Urinary bladder (tissue), 4 donors: ENCODE results near the gene ZNF675. TPM values are rescaled to one million over a fixed set of nuclear protein-coding genes. Genes with fewer than 3 reads are reported as not detected.
"Not testable (repeated sequence)": the region's sequence is repeated elsewhere in the genome, so short reads cannot be mapped to it uniquely, and the experiment has no call there.

Experiments used
- DNase-seq: peaks from one replicate; pipeline ENCODE4 v3.0.0-alpha.2; 2015; ENCODE audit errors: extremely low spot score
- H3K27ac ChIP-seq: one replicate; pipeline ENCODE4 v1.5.1; 2013; ENCODE audit warnings: low read depth, mild to moderate bottlenecking, moderate library complexity
- H3K36me3 ChIP-seq: one replicate; pipeline ENCODE4 v1.6.1; 2013; ENCODE audit warnings: mild to moderate bottlenecking, moderate library complexity; ENCODE audit not compliant: insufficient read depth
- H3K4me1 ChIP-seq: one replicate; pipeline ENCODE4 v1.6.1; 2013; ENCODE audit warnings: mild to moderate bottlenecking, moderate library complexity; ENCODE audit not compliant: insufficient read depth
- H3K4me3 ChIP-seq: one replicate; pipeline ENCODE4 v1.5.1; 2013; ENCODE audit warnings: low read depth, low read length
- WGBS: extraction: QIAGEN DNeasy Blood & Tissue Kit; methylation state at CpG from one replicate; pipeline ENCODE4 v1.1.7; 2013; 5-methylcytosine and 5-hydroxymethylcytosine counted together
- polyA plus RNA-seq: library from polyadenylated mRNA; stranded (reverse); fragments of 200-250 nt; gene quantifications from one replicate; pipeline ENCODE4 v1.2.3, GENCODE V29; 2013
- total RNA-seq: library from RNA; depleted of rRNA; stranded (reverse); fragments of >200 nt; gene quantifications from one replicate; pipeline ENCODE4 v1.2.3, GENCODE V29; 2014
- donor health status: healthy with polysubstance abuse.
- donor health status: healthy.

The ZNF675 gene
- total RNA-seq (29.2 TPM), polyA plus RNA-seq (3.5 TPM)

DNA sequence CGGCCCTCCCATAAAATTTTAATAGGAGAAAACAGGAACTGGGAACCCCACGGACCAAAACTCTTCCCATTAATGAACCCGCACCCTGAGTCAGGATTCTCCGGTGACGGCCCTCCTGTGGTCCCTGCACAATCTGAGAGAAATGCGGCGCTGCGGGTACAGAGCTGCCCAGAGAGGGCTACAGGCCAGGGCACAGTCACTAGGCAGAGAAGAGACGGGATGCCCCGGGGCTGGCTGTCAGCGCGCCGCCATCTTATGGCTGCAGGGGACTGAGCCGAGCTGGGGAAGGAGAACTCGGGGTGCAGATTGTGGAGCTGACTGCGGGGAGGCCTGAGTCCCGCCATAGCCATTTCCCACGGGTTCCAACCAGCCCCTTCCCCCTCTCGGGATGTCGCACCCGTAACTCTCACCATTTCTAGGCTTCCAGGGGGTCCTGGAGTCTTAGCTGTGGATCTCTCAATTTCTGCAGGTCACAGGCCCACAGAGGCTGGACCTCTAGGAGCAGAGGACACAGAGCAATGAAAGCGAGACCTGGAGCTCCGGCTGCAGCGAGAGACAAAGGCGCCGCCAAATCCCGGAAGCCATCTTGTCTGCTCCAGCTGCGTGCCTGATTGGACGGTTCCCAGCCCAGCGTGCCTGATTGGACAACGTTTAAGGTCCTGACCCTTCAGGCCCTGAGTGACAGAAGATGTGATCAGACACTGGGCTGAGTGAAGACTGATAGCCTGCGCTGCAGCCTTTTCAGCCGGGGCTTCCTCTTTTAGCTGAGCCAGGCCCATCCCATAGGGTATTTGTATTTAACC, at the start of gene ZNF675:
TSS of gene ZNF675 (minus strand) at position 592 of the 803 bp plus-strand sequence. CDS start at position 413, 179 bp downstream.
- Histone ChIP-seq H3K4me1 (no peaks in the 10 kb centered on the region), H3K4me3 (peak within 1 kb of the TSS; percentile 84), H3K36me3 (no peaks in the 10 kb centered on the region), H3K27ac (peak within 1 kb of the TSS; percentile 55)
- DNase-seq, result peak; percentile 89
- under 1% methylated on average over 33 of the region's 33 CpGs for WGBS

GRCh38 chr19:23730729-23731465, 43.9 kb upstream of the ZNF675 start:
- 89% methylated on average over 6 of the region's 6 CpGs for WGBS
- not testable (repeated sequence) for DNase-seq, H3K27ac ChIP-seq, H3K36me3 ChIP-seq, H3K4me1 ChIP-seq, H3K4me3 ChIP-seq

- not testable (repeated sequence) for H3K36me3 ChIP-seq, DNase-seq, H3K27ac ChIP-seq, H3K4me1 ChIP-seq, H3K4me3 ChIP-seq
- WGBS, result 6% methylated on average over 2 of the region's 6 CpGs
Measured at GRCh38 chr19:23724161-23724560, 37.1 kb upstream of the ZNF675 start.

DNA sequence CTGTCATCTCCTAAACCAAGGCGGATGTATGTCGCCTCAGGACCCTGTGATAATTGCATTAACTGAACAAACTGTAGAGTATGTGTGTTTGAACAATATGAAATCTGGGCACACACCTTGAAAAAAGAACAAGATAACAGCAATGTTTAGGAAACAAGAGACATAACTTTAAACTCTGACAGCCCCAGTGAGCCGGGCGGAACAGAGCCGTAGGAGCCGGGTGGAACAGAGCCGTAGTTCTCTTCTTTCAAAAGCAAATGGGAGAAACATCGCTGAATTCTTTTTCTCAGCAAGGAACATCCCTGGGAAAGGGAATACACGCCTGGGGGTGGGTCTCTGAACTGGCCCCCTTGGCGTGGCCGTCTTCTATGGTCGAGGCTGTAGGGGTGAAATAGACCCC, 31.8 kb upstream of the ZNF675 start:
- H3K36me3 ChIP-seq, result no peaks in the 10 kb centered on the region
- H3K4me3 ChIP-seq, result no peak overlapping the region
- no peaks in the 10 kb centered on the region for H3K4me1 ChIP-seq
- WGBS, result 6% methylated on average over 12 of the region's 12 CpGs
- no peak overlapping the region for H3K27ac ChIP-seq
- no peak for DNase-seq

DNA sequence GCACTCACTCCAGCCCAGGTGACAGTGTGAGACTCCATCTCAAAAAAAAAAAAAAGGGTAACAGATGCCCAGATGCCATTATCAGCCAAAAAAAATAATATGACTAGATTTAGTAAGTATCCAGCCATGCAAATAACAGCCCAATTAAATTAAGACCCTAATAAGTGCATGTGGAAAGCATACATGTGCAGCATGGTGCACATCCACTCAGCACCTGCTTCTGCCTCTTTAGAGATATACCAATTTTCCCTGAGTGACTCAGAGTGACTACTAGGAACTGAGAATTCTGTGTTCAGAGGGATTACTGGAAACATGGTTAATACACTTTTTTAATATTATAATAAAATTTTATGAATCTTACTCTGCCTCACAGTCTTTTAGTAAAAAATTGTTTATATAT, 29.8 kb upstream of the ZNF675 start:
- no peak for DNase-seq
- no peak overlapping the region for H3K4me3 ChIP-seq
- H3K4me1 ChIP-seq, result no peaks in the 10 kb centered on the region
- H3K27ac ChIP-seq, result no peak overlapping the region
- no peaks in the 10 kb centered on the region for H3K36me3 ChIP-seq

- H3K36me3 ChIP-seq, result no peaks in the 10 kb centered on the region
- 31% methylated on average over 2 of the region's 2 CpGs for WGBS
- no peak overlapping the region for H3K4me3 ChIP-seq
- H3K4me1 ChIP-seq, result no peaks in the 10 kb centered on the region
- no peak for DNase-seq
- no peak overlapping the region for H3K27ac ChIP-seq
Measured at GRCh38 chr19:23709347-23709746, 22.3 kb upstream of the ZNF675 start.

- H3K4me1 ChIP-seq, result no peaks in the 10 kb centered on the region
- H3K36me3 ChIP-seq, result no peaks in the 10 kb centered on the region
- no peak overlapping the region for H3K27ac ChIP-seq
- 77% methylated on average over 1 of the region's 1 CpG for WGBS
- no peak overlapping the region for H3K4me3 ChIP-seq
- DNase-seq, result no peak
Measured at GRCh38 chr19:23706657-23707056, 19.6 kb upstream of the ZNF675 start.

DNA sequence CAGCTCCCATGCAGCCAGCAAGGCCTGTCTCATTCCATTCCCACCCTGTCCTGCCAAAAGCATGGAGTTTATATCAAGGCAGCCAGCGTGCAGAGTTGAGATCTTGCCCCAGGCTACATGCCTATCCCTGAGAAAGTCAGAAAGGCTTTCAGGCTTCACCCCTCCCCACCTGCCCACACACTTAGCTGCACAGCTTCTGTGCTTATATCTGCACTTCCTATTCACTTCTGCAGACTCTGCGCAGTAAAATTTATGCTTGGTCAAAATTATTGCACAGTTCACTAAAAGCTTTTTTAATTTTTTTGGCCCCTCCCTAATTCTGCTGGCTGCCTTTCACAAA, 12.5 kb upstream of the ZNF675 start:
- H3K36me3 ChIP-seq, result no peaks in the 10 kb centered on the region
- WGBS, result 65% methylated on average over 2 of the region's 2 CpGs
- H3K4me3 ChIP-seq, result no peak overlapping the region
- no peaks in the 10 kb centered on the region for H3K4me1 ChIP-seq
- H3K27ac ChIP-seq, result no peak overlapping the region
- no peak for DNase-seq

GRCh38 chr19:23698711-23699520, 11.9 kb upstream of the ZNF675 start:
- Histone ChIP-seq H3K4me1 (no peaks in the 10 kb centered on the region), H3K4me3 (no peak overlapping the region), H3K36me3 (no peaks in the 10 kb centered on the region), H3K27ac (no peak overlapping the region)
- 56% methylated on average over 6 of the region's 6 CpGs for WGBS
- DNase-seq, result no peak

GRCh38 chr19:23692937-23693336, 5.9 kb upstream of the ZNF675 start:
- H3K4me3 ChIP-seq, H3K36me3 ChIP-seq, DNase-seq, H3K27ac ChIP-seq, H3K4me1 ChIP-seq: not testable (repeated sequence)
- 77% methylated on average over 8 of the region's 9 CpGs for WGBS

- Histone ChIP-seq H3K4me3 (no peak overlapping the region), H3K36me3 (no peaks in the 10 kb centered on the region), H3K4me1 (no peaks in the 10 kb centered on the region), H3K27ac (no peak overlapping the region)
- DNase-seq, result no peak
- 100% methylated on average over 2 of the region's 2 CpGs for WGBS
Measured at GRCh38 chr19:23673132-23673531, 13.9 kb downstream of the ZNF675 start.

DNA sequence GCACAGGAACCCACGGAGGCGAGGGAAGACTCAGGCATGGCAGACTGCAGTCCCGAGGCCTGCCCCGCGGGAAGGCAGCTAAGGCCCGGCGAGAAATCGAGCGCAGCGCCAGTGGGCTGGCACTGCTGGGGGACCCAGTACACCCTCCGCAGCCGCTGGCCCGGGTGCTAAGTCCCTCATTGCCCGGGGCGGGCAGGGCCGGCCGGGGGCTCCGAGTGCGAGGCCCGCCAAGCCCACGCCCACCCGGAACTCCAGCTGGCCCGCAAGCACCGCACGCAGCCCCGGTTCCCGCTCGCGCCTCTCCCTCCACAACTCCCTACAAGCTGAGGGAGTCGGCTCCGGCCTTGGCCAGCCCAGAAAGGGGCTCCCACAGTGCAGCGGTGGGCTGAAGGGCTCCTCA, 18.4 kb downstream of the ZNF675 start:
- H3K36me3 ChIP-seq, DNase-seq, H3K4me3 ChIP-seq, H3K4me1 ChIP-seq, H3K27ac ChIP-seq: not testable (repeated sequence)
- WGBS, result 92% methylated on average over 31 of the region's 32 CpGs

- Histone ChIP-seq H3K4me3 (no peak overlapping the region), H3K27ac (no peak overlapping the region), H3K36me3 (peaks cover 6% of the 10 kb centered on the region), H3K4me1 (no peaks in the 10 kb centered on the region)
- 48% methylated on average over 3 of the region's 3 CpGs for WGBS
- DNase-seq, result no peak
Measured at GRCh38 chr19:23665651-23666410, 21.2 kb downstream of the ZNF675 start.
